Ovary (tissue), 3 donors: ENCODE results near the gene DEFB110.

Experiments used
- EP300 ChIP-seq: sonication (generic); formaldehyde crosslinking; IDR thresholded peaks from one replicate; pipeline ENCODE4 v1.6.1; 2017; ENCODE audit warnings: antibody characterized with exemption
- POLR2A ChIP-seq: fragments of 450-650 bp; IDR thresholded peaks from one replicate; pipeline ENCODE4 v1.6.1; 2017; ENCODE audit warnings: antibody characterized with exemption, mild to moderate bottlenecking, moderate library complexity
- TF ChIP-seq, protein P1 (sequence below), 3 donors: fragments of 450-650 bp in 2 of 3; fragments of 200-600 bp in 1 of 3; IDR thresholded peaks; one replicate each; pipeline versions ENCODE4 v1.5.1 to v1.8.0; 2016 to 2022; ENCODE audit warnings: antibody characterized with exemption in 3 of 3, mild to moderate bottlenecking in 1 of 3
- donor health status: DM: no; HTN: no; CAD: no.

DNA sequence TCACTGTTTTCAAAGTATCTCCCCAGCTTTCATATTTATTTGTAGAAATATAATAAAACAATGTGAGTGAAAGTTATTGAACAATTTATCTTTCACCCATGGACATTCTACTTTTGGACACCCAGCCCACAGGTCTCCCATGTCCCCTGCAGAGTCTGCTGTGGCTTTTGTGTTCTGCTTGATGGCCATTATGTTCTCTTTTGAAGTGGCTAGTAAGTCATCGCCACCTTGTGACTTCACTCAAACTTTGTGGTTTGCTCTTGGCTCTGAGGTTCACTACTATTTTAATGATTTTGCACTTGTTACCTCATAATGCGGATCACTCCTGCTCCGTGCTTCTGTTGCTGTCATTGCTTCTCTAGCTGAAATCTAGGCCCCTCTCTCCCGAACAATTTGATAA lies 42.2 kb downstream of the DEFB110 start:
- TF ChIP-seq, protein P1, sequence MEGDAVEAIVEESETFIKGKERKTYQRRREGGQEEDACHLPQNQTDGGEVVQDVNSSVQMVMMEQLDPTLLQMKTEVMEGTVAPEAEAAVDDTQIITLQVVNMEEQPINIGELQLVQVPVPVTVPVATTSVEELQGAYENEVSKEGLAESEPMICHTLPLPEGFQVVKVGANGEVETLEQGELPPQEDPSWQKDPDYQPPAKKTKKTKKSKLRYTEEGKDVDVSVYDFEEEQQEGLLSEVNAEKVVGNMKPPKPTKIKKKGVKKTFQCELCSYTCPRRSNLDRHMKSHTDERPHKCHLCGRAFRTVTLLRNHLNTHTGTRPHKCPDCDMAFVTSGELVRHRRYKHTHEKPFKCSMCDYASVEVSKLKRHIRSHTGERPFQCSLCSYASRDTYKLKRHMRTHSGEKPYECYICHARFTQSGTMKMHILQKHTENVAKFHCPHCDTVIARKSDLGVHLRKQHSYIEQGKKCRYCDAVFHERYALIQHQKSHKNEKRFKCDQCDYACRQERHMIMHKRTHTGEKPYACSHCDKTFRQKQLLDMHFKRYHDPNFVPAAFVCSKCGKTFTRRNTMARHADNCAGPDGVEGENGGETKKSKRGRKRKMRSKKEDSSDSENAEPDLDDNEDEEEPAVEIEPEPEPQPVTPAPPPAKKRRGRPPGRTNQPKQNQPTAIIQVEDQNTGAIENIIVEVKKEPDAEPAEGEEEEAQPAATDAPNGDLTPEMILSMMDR (IDR thresholded peaks at IDR 0.05): no peak
- TF ChIP-seq POLR2A (no peak), EP300 (no peak)
